ENCODE results near the gene SLC39A7. TPM values are rescaled to one million over a fixed set of nuclear protein-coding genes. Genes with fewer than 3 reads are reported as not detected.

SLC39A7 gene
- total RNA-seq, 1 experiment from 2014 or later, result 14.0 TPM

DNA sequence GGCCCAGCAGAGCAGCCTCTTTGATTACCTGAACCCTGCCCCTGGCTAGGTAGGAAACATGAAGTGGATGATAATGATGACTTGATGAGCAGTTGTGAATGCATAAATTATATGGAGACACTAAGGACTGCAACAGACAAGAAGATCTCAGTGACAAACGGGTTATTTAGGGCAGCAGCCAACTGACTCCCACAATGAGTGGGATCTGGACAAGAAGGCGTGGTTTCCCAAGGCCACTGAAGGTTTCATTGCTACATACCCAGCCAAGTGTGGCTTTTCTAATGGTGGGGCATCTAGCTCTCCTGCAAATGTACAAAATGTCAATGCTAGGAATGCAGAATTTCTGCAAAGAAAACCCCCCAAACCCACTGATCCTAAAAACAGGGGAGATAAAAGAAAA is 37.1 kb downstream of the SLC39A7 start:
- Histone ChIP-seq H3K9me3 (ENCODE audit: low read length) (no peaks in the 10 kb centered on the region), H4K20me1 (ENCODE audit: insufficient read depth, low read depth, low read length) (no peaks in the 10 kb centered on the region), H3K9ac (ENCODE audit: low read length) (no peak overlapping the region), H3K36me3 (ENCODE audit: insufficient read depth, low read length) (no peaks in the 10 kb centered on the region), H3K27ac (ENCODE audit: low read length) (no peak overlapping the region), H3K4me3 (ENCODE audit: low read length) (no peak overlapping the region), H3K27me3 (ENCODE audit: low read length) (no peaks in the 10 kb centered on the region), H3K79me2 (ENCODE audit: low read length) (no peaks in the 10 kb centered on the region), H3K4me1 (ENCODE audit: low read length) (no peaks in the 10 kb centered on the region), H3K4me2 (ENCODE audit: low read depth, low read length, poor library complexity, severe bottlenecking) (no peak overlapping the region), H3K9me2 (replicated peaks; ENCODE audit: insufficient read depth, low read length) (no peaks in the 10 kb centered on the region), H2AFZ (ENCODE audit: low read length) (no peak overlapping the region)
- DNase-seq, result no peak

DNA sequence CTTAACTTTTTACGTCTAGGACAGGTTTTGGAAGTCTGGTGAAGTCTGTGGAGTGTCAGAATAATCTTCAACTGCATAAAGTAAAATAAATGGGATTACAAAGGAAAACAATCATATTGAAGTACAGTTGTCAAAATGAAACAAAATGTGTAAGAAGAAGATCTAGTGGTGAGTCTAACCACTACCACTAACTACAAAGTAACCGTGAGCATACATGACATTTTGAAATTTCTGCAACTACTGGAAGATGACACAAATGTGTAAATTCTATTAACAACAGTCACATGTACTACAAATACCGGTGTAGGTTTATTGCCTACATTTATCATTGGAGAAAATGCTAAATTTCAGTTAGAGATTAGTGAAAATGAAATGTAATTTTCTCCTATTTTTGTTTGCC is 41.3 kb downstream of the SLC39A7 start:
- Histone ChIP-seq H3K79me2 (ENCODE audit: low read length) (no peaks in the 10 kb centered on the region), H3K9ac (ENCODE audit: low read length) (no peak overlapping the region), H3K4me2 (ENCODE audit: low read depth, low read length, poor library complexity, severe bottlenecking) (no peak overlapping the region), H4K20me1 (ENCODE audit: insufficient read depth, low read depth, low read length) (no peaks in the 10 kb centered on the region), H2AFZ (ENCODE audit: low read length) (no peak overlapping the region), H3K4me1 (ENCODE audit: low read length) (no peaks in the 10 kb centered on the region), H3K27ac (ENCODE audit: low read length) (no peak overlapping the region), H3K9me3 (ENCODE audit: low read length) (no peaks in the 10 kb centered on the region), H3K36me3 (ENCODE audit: insufficient read depth, low read length) (no peaks in the 10 kb centered on the region), H3K27me3 (ENCODE audit: low read length) (no peaks in the 10 kb centered on the region), H3K4me3 (ENCODE audit: low read length) (no peak overlapping the region), H3K9me2 (replicated peaks; ENCODE audit: insufficient read depth, low read length) (no peaks in the 10 kb centered on the region)
- no peak for DNase-seq

DNA sequence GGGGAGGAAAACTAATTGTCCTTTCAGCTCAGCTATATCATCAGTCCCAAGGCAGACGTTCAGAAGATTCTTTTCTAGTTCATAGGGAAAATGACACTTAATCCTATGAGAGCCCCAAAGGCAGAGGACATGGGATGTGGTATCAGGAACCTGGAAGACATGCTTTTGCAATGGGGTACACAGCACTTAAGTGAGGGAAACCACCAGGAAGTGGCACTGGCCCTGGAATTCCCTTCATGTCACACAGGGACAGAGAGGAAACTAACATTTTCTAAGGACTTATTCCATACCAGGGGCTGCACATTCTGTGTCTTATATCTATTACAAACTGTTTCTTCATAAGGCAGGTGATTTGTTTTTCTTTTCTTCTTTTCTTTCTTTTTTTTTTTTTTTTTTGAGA is 42.8 kb downstream of the SLC39A7 start:
- H2AFZ ChIP-seq (ENCODE audit: low read length), result no peak overlapping the region
- no peaks in the 10 kb centered on the region for H3K27me3 ChIP-seq (ENCODE audit: low read length)
- H3K4me2 ChIP-seq (ENCODE audit: low read depth, low read length, poor library complexity, severe bottlenecking), result no peak overlapping the region
- no peaks in the 10 kb centered on the region for H4K20me1 ChIP-seq (ENCODE audit: insufficient read depth, low read depth, low read length)
- DNase-seq, result no peak
- H3K4me3 ChIP-seq (ENCODE audit: low read length), result no peak overlapping the region
- H3K36me3 ChIP-seq (ENCODE audit: insufficient read depth, low read length), result no peaks in the 10 kb centered on the region
- no peaks in the 10 kb centered on the region for H3K9me3 ChIP-seq (ENCODE audit: low read length)
- H3K9ac ChIP-seq (ENCODE audit: low read length), result no peak overlapping the region
- no peak overlapping the region for H3K27ac ChIP-seq (ENCODE audit: low read length)
- H3K79me2 ChIP-seq (ENCODE audit: low read length), result no peaks in the 10 kb centered on the region
- no peaks in the 10 kb centered on the region for H3K9me2 ChIP-seq (replicated peaks; ENCODE audit: insufficient read depth, low read length)
- H3K4me1 ChIP-seq (ENCODE audit: low read length), result peaks cover 7% of the 10 kb centered on the region

DNA sequence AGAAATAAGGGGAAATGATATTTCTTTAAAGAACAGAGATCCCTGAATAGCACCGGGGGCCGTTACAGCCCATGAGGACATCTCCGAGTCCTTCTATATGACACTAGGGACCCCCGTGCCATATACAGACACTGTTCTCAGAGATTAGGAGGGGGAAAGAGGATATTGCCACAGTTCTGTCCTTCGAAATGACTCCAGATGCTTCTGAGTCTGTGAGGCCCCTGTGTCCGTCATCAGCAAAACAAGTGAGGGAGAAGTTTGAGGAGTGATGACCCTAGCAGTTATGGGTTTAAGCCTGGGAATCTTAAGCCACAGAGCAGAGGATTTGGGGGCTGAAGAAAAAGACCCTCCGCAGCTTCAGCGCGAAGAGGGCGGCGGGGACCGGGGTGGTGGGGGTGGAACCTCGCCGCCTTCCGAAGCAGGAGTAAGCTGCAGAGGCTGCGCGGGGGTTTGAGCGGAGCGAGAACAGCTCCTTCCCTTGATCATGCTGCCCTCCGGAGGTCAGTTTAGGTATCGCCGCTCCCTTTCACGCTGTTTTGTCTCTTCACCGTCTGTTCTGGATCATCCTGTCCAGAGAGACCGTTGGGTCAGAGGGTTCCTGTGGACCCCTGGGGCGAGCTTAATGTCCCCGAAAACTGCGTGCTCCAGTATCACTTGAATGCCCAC is 47.4 kb downstream of the SLC39A7 start:
- Histone ChIP-seq H3K4me2 (ENCODE audit: low read depth, low read length, poor library complexity, severe bottlenecking) (peak overlapping the region; percentile 94), H3K9me2 (replicated peaks; ENCODE audit: insufficient read depth, low read length) (no peaks in the 10 kb centered on the region), H3K9ac (ENCODE audit: low read length) (peak overlapping the region; percentile 73), H2AFZ (ENCODE audit: low read length) (peak overlapping the region; percentile 100), H3K4me3 (ENCODE audit: low read length) (peak overlapping the region; percentile 73), H3K4me1 (ENCODE audit: low read length) (peaks cover 24% of the 10 kb centered on the region), H3K36me3 (ENCODE audit: insufficient read depth, low read length) (peaks cover 7% of the 10 kb centered on the region; the same call in 1 of the 2 replicates), H3K9me3 (ENCODE audit: low read length) (no peaks in the 10 kb centered on the region), H4K20me1 (ENCODE audit: insufficient read depth, low read depth, low read length) (no peaks in the 10 kb centered on the region), H3K27ac (ENCODE audit: low read length) (peak overlapping the region; percentile 42), H3K27me3 (ENCODE audit: low read length) (no peaks in the 10 kb centered on the region), H3K79me2 (ENCODE audit: low read length) (peaks cover 17% of the 10 kb centered on the region)
- peak; percentile 96 for DNase-seq

DNA sequence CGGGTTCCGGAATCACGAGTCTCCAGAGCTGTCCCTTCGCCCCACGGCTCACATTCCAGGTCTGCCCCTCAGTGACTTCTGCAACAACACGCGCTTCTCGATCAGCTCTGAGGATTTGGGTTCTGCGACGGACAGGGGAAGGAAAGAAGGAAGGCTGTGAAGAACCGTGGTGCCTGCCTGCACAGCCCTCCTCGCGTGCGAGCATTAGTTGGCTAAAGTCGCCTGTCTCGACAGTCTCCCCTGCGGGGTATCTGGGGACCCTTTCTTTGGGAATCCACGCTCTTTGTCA is 47.9 kb downstream of the SLC39A7 start:
- Histone ChIP-seq H3K27ac (ENCODE audit: low read length) (peak overlapping the region; percentile 42), H2AFZ (ENCODE audit: low read length) (peak overlapping the region; percentile 90), H3K4me2 (ENCODE audit: low read depth, low read length, poor library complexity, severe bottlenecking) (peak overlapping the region; percentile 94), H4K20me1 (ENCODE audit: insufficient read depth, low read depth, low read length) (no peaks in the 10 kb centered on the region), H3K27me3 (ENCODE audit: low read length) (no peaks in the 10 kb centered on the region), H3K4me1 (ENCODE audit: low read length) (peaks cover 24% of the 10 kb centered on the region), H3K9me3 (ENCODE audit: low read length) (no peaks in the 10 kb centered on the region), H3K79me2 (ENCODE audit: low read length) (peaks cover 17% of the 10 kb centered on the region), H3K9ac (ENCODE audit: low read length) (peak overlapping the region; percentile 73), H3K36me3 (ENCODE audit: insufficient read depth, low read length) (peaks cover 7% of the 10 kb centered on the region; the same call in 1 of the 2 replicates), H3K4me3 (ENCODE audit: low read length) (peak overlapping the region; percentile 73), H3K9me2 (replicated peaks; ENCODE audit: insufficient read depth, low read length) (no peaks in the 10 kb centered on the region)
- no peak for DNase-seq

DNA sequence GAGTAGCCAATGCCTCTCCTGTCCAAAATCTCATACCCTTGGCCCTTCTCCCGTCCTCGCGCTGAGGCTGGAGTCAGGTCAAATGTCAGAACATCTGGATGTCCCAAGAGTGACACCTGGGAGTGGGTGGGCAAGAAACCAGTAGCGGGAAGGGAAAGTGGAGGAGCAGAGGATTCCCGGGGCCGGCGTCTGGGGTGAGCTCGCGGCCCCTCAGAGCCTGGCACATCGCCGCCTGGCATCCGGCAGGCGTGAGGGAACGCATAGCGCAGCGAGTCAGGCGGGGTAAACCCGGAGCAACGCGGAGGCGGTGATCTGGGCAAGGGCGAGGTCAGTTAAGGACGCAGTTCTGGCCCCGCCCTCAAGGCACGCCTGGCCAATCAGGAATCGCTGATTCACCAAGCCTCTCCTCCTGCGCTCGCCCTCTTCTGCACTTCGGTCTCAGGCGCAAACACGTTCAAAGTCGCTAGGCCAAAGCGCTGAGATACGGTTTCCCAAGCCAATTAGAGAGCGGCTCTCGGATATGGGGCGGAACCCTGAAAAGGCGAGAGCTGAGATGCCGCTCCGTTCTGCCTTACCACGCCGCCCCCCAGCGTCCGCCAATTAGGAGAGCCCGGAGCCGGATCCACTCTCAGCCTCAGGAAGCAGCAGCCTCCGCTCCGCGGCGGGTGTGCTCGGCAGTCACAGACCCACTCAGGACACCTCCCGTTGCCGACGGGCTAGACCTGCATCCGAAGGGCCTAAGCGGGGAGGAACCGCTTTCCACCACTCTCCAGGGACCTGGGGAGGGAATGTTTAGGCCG is 48.5 kb downstream of the SLC39A7 start:
- Histone ChIP-seq H3K4me1 (ENCODE audit: low read length) (peaks cover 24% of the 10 kb centered on the region), H3K4me3 (ENCODE audit: low read length) (peak overlapping the region; percentile 90), H3K79me2 (ENCODE audit: low read length) (peaks cover 17% of the 10 kb centered on the region), H3K9me2 (replicated peaks; ENCODE audit: insufficient read depth, low read length) (no peaks in the 10 kb centered on the region), H3K27ac (ENCODE audit: low read length) (peak overlapping the region; percentile 75), H3K4me2 (ENCODE audit: low read depth, low read length, poor library complexity, severe bottlenecking) (peak overlapping the region; percentile 99), H3K9ac (ENCODE audit: low read length) (peak overlapping the region; percentile 90), H3K36me3 (ENCODE audit: insufficient read depth, low read length) (peaks cover 7% of the 10 kb centered on the region; the same call in 1 of the 2 replicates), H4K20me1 (ENCODE audit: insufficient read depth, low read depth, low read length) (no peaks in the 10 kb centered on the region), H2AFZ (ENCODE audit: low read length) (peak overlapping the region; percentile 90), H3K9me3 (ENCODE audit: low read length) (no peaks in the 10 kb centered on the region), H3K27me3 (ENCODE audit: low read length) (no peaks in the 10 kb centered on the region)
- DNase-seq, result peak; percentile 99

DNA sequence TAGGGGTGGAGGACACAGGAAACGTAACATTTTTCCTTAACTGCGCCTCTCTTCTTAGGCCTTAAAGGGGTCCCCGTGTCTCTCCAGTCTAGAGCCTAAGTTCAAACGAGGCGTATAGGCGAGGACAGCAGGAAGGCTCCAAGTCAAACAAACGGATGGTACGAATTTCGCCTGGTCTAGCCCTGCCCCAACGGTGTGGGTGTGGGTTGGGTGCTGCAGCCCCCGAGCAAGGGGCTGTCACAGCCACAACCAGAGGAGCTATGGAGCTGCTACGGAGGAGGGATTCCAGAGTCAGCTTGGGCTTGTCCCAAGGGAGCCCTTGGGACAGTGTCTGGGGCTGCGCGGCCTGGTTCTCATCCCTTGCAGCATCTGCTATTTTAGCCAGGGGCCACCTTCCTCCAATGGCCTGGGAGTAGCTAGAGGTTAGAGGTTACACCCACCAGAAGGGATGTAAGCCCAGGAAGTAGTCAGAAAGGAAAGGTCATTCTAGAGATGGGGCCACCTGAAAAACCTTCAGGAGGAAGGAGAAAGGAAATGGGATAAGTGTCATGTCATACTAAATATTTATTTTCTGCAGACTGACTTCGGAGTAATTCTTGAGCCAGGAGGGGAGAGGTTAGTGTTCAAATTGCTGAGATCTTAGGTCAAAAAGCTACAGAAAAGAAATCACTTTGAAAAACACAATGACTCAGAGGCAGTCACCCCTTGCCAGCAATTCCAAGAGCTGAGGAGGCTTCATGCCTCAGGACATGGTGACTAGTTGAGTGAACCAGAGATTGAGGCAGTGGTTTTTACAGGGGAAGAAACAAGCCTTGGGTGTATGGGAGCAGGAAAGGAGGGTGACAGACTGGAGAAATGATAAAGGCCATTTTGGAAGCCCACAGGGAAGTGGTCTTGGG is 49.3 kb downstream of the SLC39A7 start:
- DNase-seq, result no peak

More for the DNA sequence above, 49.3 kb downstream of the SLC39A7 start:
- H2AFZ ChIP-seq (ENCODE audit: low read length), result peak overlapping the region; percentile 64; the same call in 1 of the 2 replicates
- H3K4me3 ChIP-seq (ENCODE audit: low read length), result peak overlapping the region; percentile 90
- no peaks in the 10 kb centered on the region for H3K9me2 ChIP-seq (replicated peaks; ENCODE audit: insufficient read depth, low read length)
- peak overlapping the region; percentile 90 for H3K9ac ChIP-seq (ENCODE audit: low read length)
- H3K9me3 ChIP-seq (ENCODE audit: low read length), result no peaks in the 10 kb centered on the region
- peaks cover 17% of the 10 kb centered on the region for H3K79me2 ChIP-seq (ENCODE audit: low read length)
- peaks cover 7% of the 10 kb centered on the region; the same call in 1 of the 2 replicates for H3K36me3 ChIP-seq (ENCODE audit: insufficient read depth, low read length)
- no peaks in the 10 kb centered on the region for H4K20me1 ChIP-seq (ENCODE audit: insufficient read depth, low read depth, low read length)
- no peaks in the 10 kb centered on the region for H3K27me3 ChIP-seq (ENCODE audit: low read length)
- H3K4me2 ChIP-seq (ENCODE audit: low read depth, low read length, poor library complexity, severe bottlenecking), result peak overlapping the region; percentile 99
- peak overlapping the region; percentile 75 for H3K27ac ChIP-seq (ENCODE audit: low read length)
- peaks cover 24% of the 10 kb centered on the region for H3K4me1 ChIP-seq (ENCODE audit: low read length)

All from Karpas-422 (cell line).